ENCODE data around the gene PRCP.
A peak's percentile ranks its signal among the peaks of the same experiment; 100 is the strongest.

GRCh38 chr11:82901165-82901921 is 1.1 kb upstream of the PRCP start, which contains the start of gene DDIAS:
- TF ChIP-seq CTCF (IDR thresholded peaks at IDR 0.05) (no peak), POLR2A (IDR thresholded peaks at IDR 0.05) (peak; percentile 77)

All from breast epithelium (tissue), 3 donors.